SH-SY5Y (cell line): ENCODE measurements around the gene SKIC8.

Source experiments
- GATA2 ChIP-seq: IDR thresholded peaks from 2 replicates; pipeline ENCODE4 v1.6.1; 2011; ENCODE audit warnings: mild to moderate bottlenecking, low read depth, low read length
- GATA3 ChIP-seq: IDR thresholded peaks from 2 replicates; pipeline ENCODE4 v1.6.1; 2011; ENCODE audit warnings: low read depth, mild to moderate bottlenecking, low read length, moderate library complexity

Gene SKIC8

DNA sequence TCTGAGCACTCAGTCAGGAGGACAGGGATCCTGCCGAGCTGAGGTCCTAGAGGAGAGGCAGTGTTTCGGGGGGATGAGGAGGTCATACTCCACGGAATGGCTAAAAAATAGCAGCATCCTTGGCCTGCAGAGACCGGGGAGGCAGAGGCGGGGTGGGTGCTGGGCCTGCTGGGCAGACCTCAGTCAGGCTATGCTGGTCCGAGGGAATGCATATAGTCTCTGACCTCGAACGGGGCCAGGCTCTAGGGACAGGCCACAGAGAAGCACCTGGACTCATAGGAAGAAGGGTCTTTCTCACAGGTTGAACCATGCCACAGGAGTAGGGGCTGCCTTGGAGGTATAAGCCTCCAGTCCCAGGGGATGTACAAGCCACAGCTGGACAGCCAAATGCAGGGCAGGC lies 14.0 kb upstream of the SKIC8 start:
- TF ChIP-seq GATA2: no peak
- TF ChIP-seq GATA3: no peak

- TF ChIP-seq GATA3 (no peak), GATA2 (no peak)
These were observed 13.5 kb upstream of the SKIC8 start for GRCh38 chr15:78312957-78313356.

GRCh38 chr15:78312536-78312935 lies 13.1 kb upstream of the SKIC8 start:
- no peak for TF ChIP-seq GATA3
- no peak for TF ChIP-seq GATA2

DNA sequence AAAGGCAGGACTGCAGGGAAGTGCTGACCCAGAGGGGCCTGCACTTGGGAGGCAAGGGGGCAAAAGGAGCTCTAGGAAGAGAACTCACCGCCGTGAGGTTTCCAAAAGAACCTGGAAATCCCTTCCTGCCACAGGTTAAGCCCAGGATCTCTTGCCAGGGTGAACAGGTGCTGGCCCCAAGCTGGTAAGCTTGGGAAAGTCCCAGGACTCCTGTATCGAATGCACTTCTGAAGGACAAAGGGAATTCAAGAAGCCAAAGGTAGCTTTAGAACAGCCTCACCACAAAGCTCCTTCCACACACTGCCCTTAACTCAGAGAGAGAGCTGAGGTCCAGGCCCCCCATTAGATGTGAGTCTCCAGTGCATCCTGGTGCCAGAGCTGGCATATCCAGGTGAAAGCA lies 11.9 kb upstream of the SKIC8 start:
- TF ChIP-seq GATA2 (no peak), GATA3 (no peak)

GRCh38 chr15:78308422-78309032 lies 9.1 kb upstream of the SKIC8 start:
- no peak for TF ChIP-seq GATA3
- no peak for TF ChIP-seq GATA2

DNA sequence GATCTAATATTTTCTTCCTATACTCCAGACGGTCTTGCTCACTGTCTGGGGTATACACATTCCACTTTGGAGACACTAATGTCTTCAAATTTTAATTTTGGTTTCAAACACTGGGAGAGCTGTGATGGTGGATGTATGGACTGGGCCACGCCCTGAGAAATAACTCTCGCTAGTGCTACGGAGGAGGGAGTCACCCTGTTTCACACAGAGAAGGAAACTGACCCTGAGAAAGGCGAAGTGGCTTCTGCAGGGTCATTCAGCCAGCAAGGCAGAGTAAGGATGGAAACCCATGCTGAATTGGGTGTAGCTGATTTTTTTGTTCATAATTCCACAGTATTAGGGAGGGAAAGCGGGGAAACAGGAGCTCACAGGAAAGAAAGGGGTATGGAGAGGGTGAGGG lies 8.6 kb upstream of the SKIC8 start:
- TF ChIP-seq GATA2 (no peak), GATA3 (no peak)

DNA sequence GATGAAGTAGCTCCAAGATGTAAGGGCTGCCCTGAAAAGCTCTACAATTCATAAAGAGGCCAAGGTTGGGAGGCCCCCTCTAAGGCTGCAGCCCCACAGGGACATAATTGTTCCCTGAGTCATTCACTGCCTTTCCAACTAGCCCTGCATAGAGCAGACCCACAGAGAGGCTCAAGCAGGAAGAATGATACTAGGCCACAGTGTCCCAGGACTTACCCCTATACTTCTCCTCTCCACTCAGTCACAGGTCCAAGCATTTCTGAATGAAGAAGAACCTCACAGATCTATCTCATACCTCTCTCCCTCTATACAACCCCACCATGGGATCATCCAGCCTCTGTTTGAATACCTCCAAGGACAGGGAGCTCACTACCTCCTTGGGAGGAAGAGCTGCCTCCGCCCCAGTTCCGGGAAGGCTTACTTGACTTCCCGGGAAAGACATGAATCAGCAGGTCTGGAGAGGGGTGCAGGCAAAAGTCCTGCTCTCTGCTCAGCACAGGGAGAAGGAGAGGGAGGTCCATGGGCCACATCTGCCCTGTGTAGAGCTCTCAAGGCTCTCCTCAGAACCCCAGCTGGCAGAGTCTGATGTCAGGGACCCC lies 6.9 kb upstream of the SKIC8 start:
- TF ChIP-seq GATA2: no peak
- no peak for TF ChIP-seq GATA3

GRCh38 chr15:78304216-78305066 lies 5.0 kb upstream of the SKIC8 start:
- TF ChIP-seq GATA3: no peak
- no peak for TF ChIP-seq GATA2

- no peak for TF ChIP-seq GATA2
- TF ChIP-seq GATA3: no peak
These were observed 3.3 kb upstream of the SKIC8 start for GRCh38 chr15:78302579-78303312.

DNA sequence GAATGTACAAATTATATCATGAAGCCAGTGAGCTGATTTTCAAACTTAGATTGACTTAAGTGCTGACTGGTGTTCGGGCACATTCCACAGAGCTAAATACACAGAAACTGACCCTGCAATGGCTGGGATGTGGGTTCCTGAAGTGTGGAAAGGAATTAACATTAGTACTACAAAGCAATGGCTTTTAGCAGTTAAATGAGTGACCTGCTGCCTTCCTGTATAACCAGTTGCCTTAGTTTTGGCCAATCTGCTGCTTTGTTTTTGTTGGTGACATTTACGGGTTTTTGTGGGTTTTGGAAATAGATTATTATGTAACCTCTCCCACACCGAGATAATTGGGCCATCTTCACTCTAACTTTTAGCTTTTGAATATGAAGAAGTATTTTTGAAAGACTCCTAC lies 2.4 kb upstream of the SKIC8 start:
- TF ChIP-seq GATA3 (no peak), GATA2 (no peak)

DNA sequence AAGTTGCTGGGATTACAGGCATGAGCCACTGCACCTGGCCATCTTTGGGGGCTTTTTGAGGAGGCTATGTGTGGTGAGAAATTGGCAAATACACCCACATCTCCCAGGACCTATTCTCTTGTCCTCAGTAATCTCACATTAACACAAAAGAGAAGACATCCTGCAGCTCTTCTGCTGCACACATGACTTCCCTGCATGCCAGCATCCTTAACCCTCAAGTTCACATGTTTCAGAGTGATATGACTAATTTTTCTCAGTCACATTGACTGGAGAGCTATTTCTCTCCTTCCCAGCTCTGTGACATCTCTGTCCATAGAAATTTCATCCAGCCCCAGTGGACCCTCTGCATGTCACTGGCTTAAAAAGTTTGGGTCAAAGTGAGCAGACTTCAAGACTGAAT lies 1.9 kb upstream of the SKIC8 start:
- no peak for TF ChIP-seq GATA2
- no peak for TF ChIP-seq GATA3

GRCh38 chr15:78292219-78292618 lies 7.2 kb downstream of the SKIC8 start:
- TF ChIP-seq GATA3 (no peak), GATA2 (no peak)

- TF ChIP-seq GATA2 (no peak), GATA3 (no peak)
These were observed 7.7 kb downstream of the SKIC8 start for GRCh38 chr15:78291698-78292097.

- TF ChIP-seq GATA3: no peak
These were observed 8.4 kb downstream of the SKIC8 start for GRCh38 chr15:78291052-78291451.
